ENCODE results near the gene PRSS53. TPM values are rescaled to one million over a fixed set of nuclear protein-coding genes. Genes with fewer than 3 reads are reported as not detected.

The PRSS53 gene
- total RNA-seq, 2 donors from 2014 or later, result 0.61 to 1.1 TPM

- intact Hi-C loops (cut with DNase I, micrococcal nuclease), result no loop called here
- no peak for ATAC-seq
- DNase-seq, result no peak
Observed at GRCh38 chr16:31081428-31082351, 7.1 kb downstream of the PRSS53 start.

DNA sequence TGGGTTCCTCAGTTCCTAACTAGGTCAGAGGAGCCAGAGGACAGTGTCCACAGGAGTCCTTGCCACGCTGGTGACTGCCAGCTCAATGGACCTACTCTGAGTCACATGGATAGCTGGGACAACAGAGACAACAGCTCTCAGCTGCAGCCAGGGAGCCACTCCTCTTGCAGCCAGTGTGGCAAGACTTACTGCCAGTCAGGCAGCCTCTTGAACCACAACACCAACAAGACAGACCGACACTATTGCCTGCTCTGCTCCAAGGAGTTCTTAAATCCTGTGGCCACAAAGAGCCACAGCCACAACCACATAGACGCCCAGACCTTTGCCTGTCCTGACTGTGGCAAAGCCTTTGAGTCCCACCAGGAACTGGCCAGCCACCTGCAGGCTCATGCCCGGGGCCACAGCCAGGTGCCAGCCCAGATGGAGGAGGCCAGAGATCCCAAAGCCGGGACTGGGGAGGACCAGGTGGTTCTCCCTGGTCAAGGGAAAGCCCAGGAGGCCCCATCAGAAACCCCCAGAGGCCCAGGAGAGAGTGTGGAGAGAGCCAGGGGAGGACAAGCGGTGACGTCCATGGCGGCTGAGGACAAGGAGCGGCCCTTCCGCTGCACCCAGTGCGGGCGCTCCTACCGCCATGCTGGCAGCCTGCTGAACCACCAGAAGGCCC lies 7.9 kb downstream of the PRSS53 start:
- ATAC-seq (no peak), DNase-seq (no peak)
- intact Hi-C loops (cut with DNase I, micrococcal nuclease), result no loop called here

- DNase-seq, result no peak
- ATAC-seq, result no peak
- intact Hi-C loops (cut with DNase I, micrococcal nuclease), result no loop called here
Observed at GRCh38 chr16:31080035-31080629, 8.6 kb downstream of the PRSS53 start.

- intact Hi-C loops (cut with DNase I, micrococcal nuclease), result no loop called here
- no peak for ATAC-seq
- no peak for DNase-seq
Observed at GRCh38 chr16:31079342-31079944, 9.3 kb downstream of the PRSS53 start.

DNA sequence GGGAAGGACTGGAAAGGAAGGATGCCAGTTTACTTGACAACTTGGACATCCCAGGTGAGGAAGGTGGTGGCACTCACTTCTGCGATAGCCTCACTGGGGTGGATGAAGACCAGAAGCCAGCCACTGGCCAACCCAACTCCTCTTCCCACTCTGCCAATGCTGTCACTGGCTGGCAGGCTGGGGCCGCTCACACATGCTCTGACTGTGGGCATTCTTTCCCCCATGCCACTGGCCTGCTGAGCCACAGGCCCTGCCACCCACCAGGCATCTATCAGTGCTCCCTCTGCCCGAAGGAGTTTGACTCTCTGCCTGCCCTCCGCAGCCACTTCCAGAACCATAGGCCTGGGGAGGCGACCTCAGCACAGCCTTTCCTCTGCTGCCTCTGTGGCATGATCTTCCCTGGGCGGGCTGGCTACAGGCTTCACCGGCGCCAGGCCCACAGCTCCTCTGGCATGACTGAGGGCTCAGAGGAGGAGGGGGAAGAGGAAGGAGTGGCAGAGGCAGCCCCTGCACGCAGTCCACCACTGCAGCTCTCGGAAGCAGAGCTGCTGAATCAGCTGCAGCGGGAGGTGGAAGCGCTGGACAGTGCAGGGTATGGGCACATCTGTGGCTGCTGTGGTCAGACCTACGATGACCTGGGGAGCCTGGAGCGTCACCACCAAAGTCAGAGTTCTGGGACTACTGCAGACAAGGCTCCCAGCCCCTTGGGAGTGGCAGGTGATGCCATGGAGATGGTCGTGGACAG lies 10.0 kb downstream of the PRSS53 start:
- DNase-seq (no peak), ATAC-seq (no peak)
- intact Hi-C loops (cut with DNase I, micrococcal nuclease), result no loop called here

GRCh38 chr16:31077592-31078396 lies 10.9 kb downstream of the PRSS53 start:
- ATAC-seq, result no peak
- intact Hi-C loops (cut with DNase I, micrococcal nuclease), result no loop called here
- no peak for DNase-seq

DNA sequence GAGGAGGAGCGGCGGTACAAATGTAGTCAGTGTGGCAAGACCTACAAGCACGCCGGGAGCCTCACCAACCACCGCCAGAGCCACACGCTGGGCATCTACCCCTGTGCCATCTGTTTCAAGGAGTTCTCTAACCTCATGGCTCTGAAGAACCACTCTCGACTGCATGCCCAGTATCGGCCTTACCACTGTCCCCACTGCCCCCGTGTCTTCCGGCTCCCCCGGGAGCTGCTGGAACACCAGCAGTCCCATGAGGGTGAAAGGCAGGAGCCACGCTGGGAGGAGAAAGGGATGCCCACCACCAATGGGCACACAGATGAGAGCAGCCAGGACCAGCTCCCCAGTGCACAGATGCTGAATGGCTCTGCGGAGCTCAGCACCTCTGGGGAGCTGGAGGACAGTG lies 11.7 kb downstream of the PRSS53 start:
- no peak for ATAC-seq
- DNase-seq, result no peak
- intact Hi-C loops (cut with DNase I, micrococcal nuclease), result no loop called here

- intact Hi-C loops (cut with DNase I, micrococcal nuclease), result no loop called here
- ATAC-seq (no peak), DNase-seq (no peak)
Observed at GRCh38 chr16:31076319-31076718, 12.4 kb downstream of the PRSS53 start.

- DNase-seq (no peak), ATAC-seq (no peak)
- intact Hi-C loops (cut with DNase I, micrococcal nuclease), result no loop called here
Observed at GRCh38 chr16:31074814-31075183, 13.9 kb downstream of the PRSS53 start.

DNA sequence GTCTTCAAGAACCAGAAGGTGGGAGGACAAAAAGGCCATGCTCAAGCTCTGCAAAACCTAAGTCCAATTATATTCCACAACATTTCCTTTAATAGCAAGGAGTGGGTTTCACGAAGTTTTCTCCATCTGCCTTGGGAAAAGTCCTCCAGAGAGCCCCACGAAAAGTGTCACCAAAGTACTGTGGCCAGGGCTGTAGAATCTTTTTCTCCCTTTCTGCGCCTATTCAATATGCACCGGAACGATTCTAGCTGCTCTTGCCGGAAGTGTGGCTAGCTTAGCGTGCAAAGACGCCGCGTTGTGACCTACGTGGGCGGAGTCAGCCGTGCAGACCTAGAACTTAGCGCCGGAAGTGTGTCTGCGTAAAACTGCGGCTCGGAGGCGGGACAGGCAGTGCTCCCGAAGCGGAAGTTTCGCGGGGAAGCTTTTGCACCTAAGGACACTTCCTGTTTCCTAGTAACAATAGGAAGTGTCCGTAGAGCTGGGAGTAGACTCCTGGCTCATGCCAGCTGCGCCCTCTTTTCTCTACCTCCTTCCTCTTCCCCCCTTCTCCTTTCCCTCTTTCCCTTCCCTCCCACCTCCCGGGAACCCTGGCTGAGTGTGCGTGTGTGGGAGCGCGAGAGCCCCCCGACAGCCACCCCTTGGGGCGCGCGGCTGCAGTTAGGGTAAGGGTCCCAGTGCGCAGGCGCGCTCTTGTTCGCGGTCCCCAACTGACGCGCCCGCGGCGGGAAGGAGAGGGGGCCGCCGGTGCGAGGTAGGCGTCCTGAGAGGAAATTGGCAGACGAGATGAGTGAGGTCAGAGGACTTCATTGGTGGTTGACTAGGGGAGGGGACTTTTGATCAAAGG lies 14.6 kb downstream of the PRSS53 start, which contains the start of the genes ZNF646 and ZNF668:
TSS of gene ZNF646 (plus strand) at position 453 of the 844 bp plus-strand sequence. CDS start 1,903 bp downstream, outside the sequence.
TSS of gene ZNF668 (minus strand) at position 271 of the 844 bp plus-strand sequence. CDS start 9,781 bp downstream, outside the sequence.
- ATAC-seq (peak; percentile 89), DNase-seq (peak; percentile 98 to 99)
- intact Hi-C loops (cut with DNase I, micrococcal nuclease), result no loop called here

GRCh38 chr16:31073142-31073969 lies 15.4 kb downstream of the PRSS53 start:
- DNase-seq, result peak; percentile 93 to 96
- intact Hi-C loops (cut with DNase I, micrococcal nuclease), result no loop called here
- peak; percentile 81 for ATAC-seq

DNA sequence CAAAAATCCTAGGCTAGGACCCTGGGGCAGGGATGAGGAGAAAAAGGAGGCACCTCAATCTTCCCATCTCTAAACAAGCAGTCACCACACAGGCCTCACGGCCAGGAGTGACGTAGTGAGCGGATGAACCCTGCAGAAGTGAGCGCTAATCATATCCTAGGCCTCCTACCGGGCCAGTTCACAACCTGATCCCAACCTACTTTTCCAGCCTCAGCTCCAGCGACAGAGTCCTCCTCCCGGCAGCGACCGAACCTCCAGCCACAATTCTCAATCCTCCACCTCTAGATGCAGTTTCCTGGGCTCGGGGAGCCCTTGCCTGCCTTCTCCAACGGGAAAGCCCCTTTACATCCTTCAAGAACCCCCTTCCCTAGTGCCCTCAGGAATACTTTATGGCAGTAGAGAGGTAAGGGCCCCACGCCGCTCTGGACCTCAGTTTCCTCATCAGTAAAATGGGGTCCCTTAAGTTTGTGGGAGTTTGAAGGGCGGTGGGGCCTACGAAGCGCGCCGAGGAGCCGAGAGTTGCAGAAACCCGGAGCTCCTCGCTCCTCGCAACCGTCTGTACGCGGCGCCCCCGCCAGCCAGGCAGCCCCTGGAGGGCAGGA lies 16.1 kb downstream of the PRSS53 start:
- ATAC-seq (peak; percentile 12), DNase-seq (peak in 1 of 2 donors; percentile 38)
- intact Hi-C loops (cut with DNase I, micrococcal nuclease), result no loop called here

DNA sequence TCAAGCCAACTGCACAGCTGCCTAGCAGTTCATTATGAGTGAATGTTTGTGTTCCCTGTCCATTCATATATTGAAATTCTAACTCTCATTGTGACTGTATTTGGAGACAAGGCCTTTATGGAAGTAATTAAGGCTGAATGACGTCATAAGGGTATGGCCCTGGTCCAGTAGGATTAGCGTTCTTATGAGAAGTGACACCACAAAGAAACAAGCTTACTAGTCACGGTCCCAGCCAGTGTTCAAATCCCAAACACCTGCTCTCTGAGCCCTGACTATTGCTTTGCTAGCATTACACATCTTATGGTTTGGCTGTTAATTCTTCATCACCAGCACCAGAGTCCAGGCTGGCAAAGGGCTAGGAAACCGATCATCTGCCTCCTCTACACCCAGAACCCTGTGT lies 16.9 kb downstream of the PRSS53 start:
- ATAC-seq, result no peak
- DNase-seq, result no peak
- intact Hi-C loops (cut with DNase I, micrococcal nuclease), result no loop called here

DNA sequence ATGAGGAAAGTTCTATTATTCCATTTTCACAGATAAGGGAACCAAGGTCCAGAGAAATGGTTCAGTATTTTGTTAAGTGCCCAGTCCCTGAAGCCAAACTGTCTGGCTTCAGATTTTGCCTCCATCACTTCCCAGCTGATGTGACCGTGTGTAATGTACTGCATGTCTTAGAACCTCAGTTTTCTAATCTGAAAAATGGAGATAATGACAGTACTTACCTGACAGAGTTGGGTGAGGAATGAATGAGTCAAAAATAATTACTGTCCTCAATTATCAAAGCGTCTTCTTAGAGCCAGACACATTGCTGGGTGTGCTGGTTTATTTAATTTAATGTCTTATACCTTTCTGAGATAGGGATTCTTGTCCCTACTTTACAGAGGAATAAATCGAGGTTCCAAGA lies 21.4 kb downstream of the PRSS53 start:
- ATAC-seq, result no peak
- intact Hi-C loops (cut with DNase I, micrococcal nuclease), result no loop called here
- DNase-seq, result no peak

- intact Hi-C loops (cut with DNase I, micrococcal nuclease), result no loop called here
- DNase-seq, result no peak
- no peak for ATAC-seq
Observed at GRCh38 chr16:31064882-31065461, 23.8 kb downstream of the PRSS53 start.

Measured in left colon (tissue), 2 donors.